Erythroblast (primary cell): ENCODE results near the gene AKT1S1.

ENCODE experiments used
- DNase-seq, 2 experiments: peaks; one replicate each; lab custom pipeline; 2025; lab: John Stamatoyannopoulos, UW
- GATA1 ChIP-seq: IDR thresholded peaks from 2 replicates; pipeline ENCODE4 v1.6.1; 2011; ENCODE audit warnings: low read depth, mild to moderate bottlenecking, control low read depth, low read length, moderate library complexity
- POLR2A ChIP-seq: IDR thresholded peaks from 2 replicates; pipeline ENCODE4 v1.6.1; 2011; ENCODE audit warnings: mild to moderate bottlenecking, low read length

AKT1S1 gene

DNA sequence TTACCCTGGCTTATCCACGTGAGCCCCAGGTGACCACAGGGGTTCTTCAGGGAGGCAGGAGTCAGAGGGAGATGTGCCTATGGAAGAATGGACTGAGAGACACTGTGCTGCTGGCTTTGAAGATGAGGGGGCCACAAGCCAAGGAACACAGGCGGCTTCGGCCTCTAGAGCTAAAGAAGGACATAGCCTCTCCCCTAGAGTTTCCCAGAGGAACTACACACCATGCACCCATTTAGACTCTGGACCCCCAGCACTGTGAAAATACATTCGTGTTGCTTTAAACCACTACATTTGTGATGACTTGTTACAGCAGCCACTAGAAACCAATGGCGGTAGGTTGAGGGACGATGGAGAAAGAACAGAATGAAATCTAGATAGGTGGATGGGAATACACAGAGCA is 38.1 kb upstream of the AKT1S1 start:
- DNase-seq: no peak
- TF ChIP-seq GATA1 (no peak), POLR2A (no peak)

DNA sequence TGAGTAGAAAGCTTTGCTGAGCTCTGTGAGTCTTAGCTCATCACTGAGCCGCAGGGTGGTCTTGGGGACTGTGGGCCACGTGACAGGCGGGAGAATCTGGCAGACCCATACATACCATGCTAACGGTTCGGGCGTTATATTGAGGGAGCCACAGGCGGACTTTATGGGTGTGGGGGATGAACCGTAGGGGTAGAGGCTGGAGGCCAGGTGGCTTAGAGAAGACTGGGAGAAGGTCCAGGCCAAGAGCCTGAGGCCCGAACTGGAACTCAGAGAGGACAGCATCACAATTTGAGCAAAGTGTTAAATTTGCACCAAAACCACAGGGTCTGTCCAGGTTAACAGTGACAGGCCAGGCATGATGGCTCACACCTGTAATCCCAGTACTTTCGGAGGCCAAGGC is 36.6 kb upstream of the AKT1S1 start:
- no peak for DNase-seq
- TF ChIP-seq POLR2A (no peak), GATA1 (no peak)

DNA sequence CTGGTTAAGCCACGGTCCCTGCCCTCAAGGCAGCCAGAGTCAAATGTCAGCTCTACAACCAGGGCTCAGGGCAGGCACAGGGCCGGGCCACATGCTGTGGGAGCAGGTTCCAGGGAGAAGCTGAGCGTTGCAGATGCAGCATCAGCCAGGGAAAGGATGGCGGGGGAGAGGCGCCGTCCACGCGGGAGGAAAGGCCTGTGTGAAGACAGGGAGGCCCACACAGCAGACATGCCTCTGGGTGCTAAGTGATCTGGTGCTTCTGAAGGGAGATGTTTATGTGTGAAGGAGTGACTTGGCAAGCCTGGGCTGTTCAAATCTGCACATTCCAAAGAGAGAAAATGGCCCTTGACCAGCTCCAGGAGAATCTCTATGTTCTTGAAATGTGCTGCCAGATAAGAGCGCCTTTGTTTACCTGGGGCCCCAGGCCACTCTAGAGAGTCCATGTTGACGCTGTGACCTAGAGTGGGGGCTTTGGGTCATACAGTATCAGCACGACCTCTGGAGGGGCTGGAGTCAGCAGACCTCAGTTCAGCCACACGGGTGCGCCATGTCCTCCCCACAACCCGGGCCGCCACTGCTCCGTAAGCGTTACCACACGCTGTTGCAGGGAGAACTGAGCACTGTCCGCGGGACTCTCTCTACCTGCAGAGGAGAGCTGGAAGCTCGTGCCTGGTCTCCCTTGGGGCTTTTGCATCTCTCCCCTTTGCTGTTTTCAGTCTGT is 36.0 kb upstream of the AKT1S1 start:
- no peak for DNase-seq
- TF ChIP-seq POLR2A: no peak
- TF ChIP-seq GATA1: no peak

DNA sequence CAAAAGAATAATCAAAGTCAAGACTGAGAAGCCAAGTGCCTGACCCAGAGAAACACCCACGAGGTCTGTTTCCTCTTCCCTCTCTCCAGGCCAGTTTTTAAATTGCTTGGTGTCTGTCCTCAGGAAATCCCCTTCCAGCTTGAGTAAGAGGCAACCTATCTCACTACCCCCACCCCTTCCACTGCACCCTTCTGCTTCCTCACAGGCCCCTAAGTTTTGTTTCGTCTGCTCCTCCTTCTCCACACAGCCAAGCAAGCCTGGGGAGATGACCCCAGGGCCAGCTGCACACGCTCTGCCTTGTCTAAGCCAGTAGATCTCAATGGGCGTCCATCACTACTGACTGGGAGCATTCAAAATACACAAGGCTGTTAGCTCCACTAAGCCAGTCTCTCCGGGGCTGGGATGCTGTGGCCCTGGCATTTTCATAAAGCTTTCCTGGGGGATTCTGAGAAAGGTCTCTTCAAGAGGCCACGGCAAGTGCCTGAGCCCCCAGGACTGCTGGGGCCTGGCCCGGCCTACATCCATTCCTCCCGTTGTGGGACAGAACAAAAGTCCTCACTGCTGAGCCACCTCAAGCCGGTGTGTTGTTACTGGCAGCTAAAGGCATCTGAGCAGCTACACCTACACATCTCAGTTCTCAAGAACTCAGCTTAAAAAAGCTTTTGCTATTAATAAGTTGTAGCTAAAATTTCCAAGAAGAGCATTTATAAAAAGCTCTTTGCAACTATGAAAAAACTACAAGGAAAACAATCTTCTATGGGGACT is 34.4 kb upstream of the AKT1S1 start:
- no peak for DNase-seq
- TF ChIP-seq GATA1 (no peak), POLR2A (no peak)

DNA sequence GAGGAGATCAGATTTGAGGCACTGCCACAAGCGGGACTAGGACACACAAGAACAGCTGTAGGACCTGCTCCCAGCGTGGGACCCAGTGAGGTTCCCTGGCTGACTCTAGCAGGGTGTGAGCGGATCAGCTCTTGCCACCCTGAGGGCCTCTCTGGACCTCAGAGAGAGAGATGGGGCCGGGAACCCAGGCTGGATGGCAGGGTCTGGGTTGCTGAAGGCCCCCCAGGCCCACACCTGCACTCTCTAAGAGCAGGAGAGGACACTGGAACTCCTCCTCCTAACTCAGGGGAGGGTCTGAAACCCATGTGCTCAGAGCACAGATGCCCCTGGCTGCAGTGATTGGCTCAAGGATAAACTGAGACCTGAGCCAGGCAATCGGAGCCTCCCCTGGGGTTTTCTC is 33.0 kb upstream of the AKT1S1 start:
- TF ChIP-seq POLR2A: no peak
- TF ChIP-seq GATA1: no peak

DNA sequence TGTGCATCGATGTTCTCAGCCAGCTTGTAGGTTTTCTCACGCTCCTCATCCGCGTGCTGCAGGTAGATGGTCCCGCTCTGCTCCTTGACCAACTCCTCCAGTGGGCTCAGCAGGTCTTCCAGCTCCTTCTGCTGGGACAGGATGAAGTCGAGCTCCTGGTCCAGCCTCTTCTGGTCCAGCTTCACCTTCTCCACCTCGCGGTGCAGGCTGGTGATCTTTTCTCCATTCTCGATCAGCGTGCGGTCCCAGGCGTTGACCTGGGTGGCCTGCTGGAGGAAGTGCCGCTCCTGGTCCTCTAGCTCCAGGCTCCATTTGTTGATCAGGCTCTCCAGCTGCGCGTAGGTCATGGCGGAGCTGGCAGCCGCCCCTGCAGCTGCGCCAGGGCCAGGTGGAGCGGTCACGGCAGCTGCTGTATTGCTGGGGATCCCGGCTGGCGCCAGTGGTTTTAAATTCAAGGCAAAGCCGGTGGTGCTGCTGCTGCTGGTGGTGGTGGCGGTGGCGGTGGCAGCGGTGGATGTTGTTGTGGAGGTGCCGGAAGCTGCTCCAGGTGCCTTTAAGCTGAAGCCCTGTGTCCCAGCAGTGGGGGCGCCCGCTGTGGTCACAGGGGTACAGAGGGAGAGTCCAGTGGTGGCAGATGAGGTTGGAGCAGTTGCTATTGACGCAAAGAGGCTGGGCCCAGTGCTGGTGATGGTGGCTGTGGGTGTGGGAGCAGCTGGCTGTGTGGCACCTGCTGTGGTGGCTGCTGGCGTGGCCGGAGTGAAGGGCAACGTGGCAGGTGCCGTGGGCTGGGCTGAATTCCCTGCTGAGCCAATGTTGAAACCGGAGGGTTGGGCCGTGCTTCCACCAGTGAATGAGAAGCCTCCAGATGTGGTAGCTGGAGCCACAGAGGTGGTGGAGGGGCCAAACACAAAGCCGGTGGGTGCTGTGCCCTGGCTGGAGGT is 31.6 kb upstream of the AKT1S1 start:
- DNase-seq: no peak
- no peak for TF ChIP-seq GATA1
- no peak for TF ChIP-seq POLR2A

More for the DNA sequence above, 33.0 kb upstream of the AKT1S1 start:
- DNase-seq: no peak

DNA sequence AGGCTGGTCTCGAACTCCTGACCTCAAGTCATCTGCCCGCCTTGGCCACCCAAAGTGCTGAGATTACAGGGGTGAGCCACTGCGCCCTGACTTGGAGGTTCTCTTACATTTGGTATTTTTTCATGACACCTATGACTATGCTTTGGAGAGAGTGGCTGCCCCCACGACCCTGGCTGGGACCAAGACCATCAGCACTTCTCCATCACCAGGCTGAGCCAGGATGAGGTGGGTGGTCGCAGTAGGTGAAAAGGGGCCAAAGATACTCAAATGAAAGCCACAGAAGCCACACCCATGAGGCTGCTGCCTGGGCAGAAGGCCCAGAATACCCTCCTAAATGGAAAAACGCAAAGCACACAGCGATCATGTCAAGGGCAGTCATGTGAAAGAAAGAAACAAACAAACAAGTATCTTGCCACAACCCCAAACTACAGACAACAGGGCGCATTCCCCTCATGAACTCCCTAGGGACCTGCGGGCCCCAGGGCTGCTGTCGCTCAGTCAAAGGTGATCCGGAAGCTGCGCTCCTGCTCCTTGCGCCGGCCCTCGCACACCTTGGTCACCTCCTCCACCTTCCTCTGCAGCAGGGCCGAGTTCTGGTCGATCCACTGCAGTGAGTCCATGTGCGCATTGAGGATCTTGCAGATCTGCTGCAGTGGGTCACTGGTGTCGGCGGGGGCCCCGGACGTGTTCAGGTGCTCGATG is 30.7 kb upstream of the AKT1S1 start:
- DNase-seq: no peak

DNA sequence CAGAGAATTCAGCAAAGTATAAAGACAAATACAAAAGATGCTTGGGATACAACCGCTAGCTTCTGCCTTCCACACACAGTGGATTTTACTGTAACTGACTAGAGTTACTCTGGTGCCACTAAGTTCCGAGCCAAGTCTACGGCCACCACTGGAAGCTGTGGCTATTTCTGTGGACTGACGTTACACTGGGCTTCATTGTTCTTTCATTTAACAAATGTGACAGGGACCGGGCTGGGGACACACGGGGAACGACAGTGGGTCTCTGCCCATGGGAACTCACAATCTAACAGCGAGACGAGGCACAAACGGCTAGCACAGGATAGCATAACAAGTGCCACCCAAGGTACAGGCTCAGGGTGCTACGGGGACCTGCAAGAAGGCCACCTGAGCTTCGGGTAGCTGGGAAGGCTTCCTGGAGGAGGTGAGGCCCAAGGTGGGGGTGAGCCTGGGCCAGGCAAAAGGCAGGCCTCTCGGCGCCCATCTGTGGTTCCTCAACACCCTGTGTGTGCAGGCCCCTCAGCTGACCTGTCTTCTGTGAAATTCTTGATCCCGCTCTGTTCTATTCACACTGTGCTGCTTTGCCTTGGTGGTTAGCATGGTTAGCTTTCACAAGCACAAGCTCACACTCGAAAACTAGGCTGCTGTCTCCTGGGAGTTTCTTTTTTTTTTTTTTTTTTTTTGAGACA is 29.9 kb upstream of the AKT1S1 start:
- no peak for DNase-seq
- TF ChIP-seq GATA1: no peak
- TF ChIP-seq POLR2A: no peak

More for the DNA sequence above, 30.7 kb upstream of the AKT1S1 start:
- no peak for TF ChIP-seq GATA1
- no peak for TF ChIP-seq POLR2A

DNA sequence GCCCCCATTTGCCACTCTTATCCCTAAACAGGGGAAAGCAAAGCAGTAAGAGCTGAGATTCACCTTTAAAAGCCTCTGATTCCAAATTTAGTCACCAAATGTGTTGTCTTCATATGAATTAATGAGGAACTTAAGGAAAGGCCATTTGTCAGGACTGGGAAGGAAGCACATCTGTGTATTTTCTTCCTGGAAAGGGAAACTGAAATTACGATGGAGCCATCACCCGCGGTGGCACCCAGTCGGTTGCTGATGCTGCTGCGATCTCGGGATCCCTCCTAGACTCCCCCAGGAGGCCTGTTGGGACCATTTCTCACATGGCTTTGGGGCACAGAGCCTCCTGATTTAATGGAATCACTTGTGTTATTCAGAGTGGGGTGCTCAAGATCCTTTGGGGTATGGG is 27.0 kb upstream of the AKT1S1 start:
- TF ChIP-seq POLR2A: no peak
- TF ChIP-seq GATA1: no peak
- no peak for DNase-seq

DNA sequence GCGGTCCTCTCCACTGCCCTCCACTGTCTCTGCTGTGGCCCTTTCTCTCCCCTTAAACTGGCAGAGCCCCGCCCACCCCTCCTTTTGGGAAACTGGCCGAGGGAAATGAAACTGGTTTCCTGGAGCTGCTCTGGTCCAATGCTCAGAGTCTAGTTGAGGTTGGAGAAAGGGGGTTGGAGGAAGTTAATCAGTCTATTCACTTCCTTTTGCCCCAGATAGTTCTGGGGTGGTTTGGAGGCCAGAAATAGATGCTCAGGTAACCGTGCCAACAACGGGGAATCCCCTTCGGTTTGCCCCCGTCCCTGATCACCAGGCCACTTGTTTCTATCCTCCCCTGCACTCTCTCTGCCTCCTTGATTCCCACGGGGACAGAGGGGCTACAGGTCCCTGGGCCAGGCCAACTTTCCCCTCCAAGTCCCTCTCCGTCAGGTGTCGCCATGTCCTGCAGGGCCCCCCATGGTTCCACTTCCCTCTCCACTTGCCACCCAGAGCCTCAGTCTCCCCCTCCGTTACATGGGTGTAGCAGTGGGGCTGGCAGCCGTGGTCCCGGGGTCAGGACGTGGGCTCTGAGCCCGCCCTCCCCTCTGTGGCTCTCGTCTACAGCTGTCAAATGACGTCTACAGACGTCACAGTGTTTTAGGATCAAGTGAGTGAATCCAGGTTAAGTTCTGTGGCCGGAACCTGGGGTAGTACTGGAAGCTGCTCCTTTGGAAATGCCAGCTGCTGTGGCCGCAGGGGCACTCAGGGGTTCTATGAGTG is 19.9 kb upstream of the AKT1S1 start, which contains the start of gene IL4I1:
Gene IL4I1, minus strand, starts transcription at position 25 of the 759 bp plus-strand sequence. CDS start 727 bp downstream, outside the sequence.
- no peak for TF ChIP-seq GATA1
- TF ChIP-seq POLR2A: no peak
- DNase-seq: no peak

DNA sequence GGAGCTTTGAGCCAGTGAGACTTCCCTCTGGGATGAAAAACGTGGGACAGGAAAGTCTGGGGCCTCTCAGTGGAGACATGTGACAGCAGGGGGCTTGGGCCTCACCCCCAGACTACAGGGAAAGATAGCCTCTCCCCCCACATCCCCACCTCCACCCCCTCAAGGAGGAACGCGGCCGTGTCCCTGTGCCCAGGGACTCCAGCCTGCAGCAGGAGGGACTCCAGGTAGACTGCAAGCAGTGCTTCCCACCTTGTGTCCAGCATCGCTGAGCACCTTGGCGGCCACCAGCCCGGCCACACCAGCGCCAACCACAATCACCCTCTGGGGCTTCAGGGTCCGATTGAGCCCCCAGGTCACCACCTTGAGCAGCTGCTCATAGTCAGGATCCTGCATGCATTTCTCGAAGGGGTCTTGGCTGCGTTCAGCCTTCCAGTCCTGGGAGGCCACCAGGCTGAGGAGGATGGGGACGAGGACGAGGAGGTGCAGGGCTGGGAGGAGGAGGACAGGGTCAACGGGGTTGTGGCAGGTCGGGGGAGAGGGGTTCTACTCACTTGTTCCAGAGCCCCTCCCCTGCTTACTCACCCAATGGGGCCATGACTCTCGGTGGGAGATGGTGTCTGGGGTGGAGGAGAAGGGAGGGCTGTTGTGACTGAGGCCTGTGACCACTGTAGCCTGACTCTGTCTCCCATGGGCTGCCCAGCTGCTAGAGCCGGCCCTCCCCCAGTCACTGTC is 18.6 kb upstream of the AKT1S1 start:
- DNase-seq: no peak
- TF ChIP-seq POLR2A: no peak
- no peak for TF ChIP-seq GATA1
